IMR-90 (cell line): Measurements from ENCODE around the gene EZR. TPM values are rescaled to one million over a fixed set of nuclear protein-coding genes. Genes with fewer than 3 reads are reported as not detected.
A peak's percentile ranks its signal among the peaks of the same experiment; 100 is the strongest.

Experiments
- ATAC-seq: fragments of 200-7000 bp; cut with Tn5 transposase; 2 replicates; pipeline ENCODE4 v1.9.1; 2020; ENCODE audit warnings: low read depth, mild to moderate bottlenecking, moderate library complexity
- BruUV-seq: library from RNA; stranded (reverse); fragments of 400-500 nt; replicated peaks from 2 replicates; lab custom pipeline; 2021; lab: Mats Ljungman, UMichigan
- CTCF ChIA-PET: fragments of 300-600 bp; formaldehyde crosslinking; extraction: SDS; loops from one replicate; lab custom pipeline; 2021; ENCODE audit warnings: antibody characterized with exemption; lab: Yijun Ruan, JAX
- POLR2A ChIA-PET: fragments of 300-600 bp; sonication (Branson Sonifier 250); formaldehyde crosslinking; loops from one replicate; lab custom pipeline; 2022; ENCODE audit warnings: antibody characterized with exemption; ENCODE audit not compliant: unreplicated experiment; lab: Charles Lee
- DNase-seq: peaks from one replicate; pipeline ENCODE4 v3.0.0; 2013
- H2AFZ ChIP-seq: replicated peaks from 2 replicates; pipeline ENCODE3; 2013; ENCODE audit warnings: low read length, mild to moderate bottlenecking; ENCODE audit not compliant: poor library complexity
- H2AK5ac ChIP-seq: 2 replicates; pipeline ENCODE4 v1.6.1; 2013; ENCODE audit warnings: low read depth, low read length, inconsistent platforms
- H2AK9ac ChIP-seq: replicated peaks from 2 replicates; pipeline ENCODE3; 2013; ENCODE audit warnings: mild to moderate bottlenecking, low read depth, low read length, moderate library complexity; ENCODE audit not compliant: poor library complexity
- H2BK120ac ChIP-seq: 2 replicates; pipeline ENCODE4 v1.6.1; 2013; ENCODE audit warnings: low read depth, low read length, inconsistent platforms
- H2BK15ac ChIP-seq: 3 replicates; pipeline ENCODE4 v1.6.1; 2013; ENCODE audit warnings: low read depth, low read length, inconsistent platforms
- H2BK20ac ChIP-seq: 2 replicates; pipeline ENCODE4 v1.6.1; 2013; ENCODE audit warnings: low read depth, mild to moderate bottlenecking, inconsistent platforms, low read length, moderate library complexity
- H2BK5ac ChIP-seq: 2 replicates; pipeline ENCODE4 v1.6.1; 2013; ENCODE audit warnings: mild to moderate bottlenecking, low read depth, low read length, inconsistent platforms; ENCODE audit not compliant: poor library complexity, severe bottlenecking
- H3K14ac ChIP-seq: replicated peaks from 2 replicates; pipeline ENCODE4 v1.6.1; 2013; ENCODE audit warnings: low read depth, low read length, inconsistent platforms
- H3K18ac ChIP-seq: 2 replicates; pipeline ENCODE4 v1.6.1; 2013; ENCODE audit warnings: low read depth, low read length, control low read depth
- H3K23ac ChIP-seq: 2 replicates; pipeline ENCODE4 v1.6.1; 2013; ENCODE audit warnings: low read depth, low read length, inconsistent platforms
- H3K27ac ChIP-seq: 2 replicates; pipeline ENCODE4 v1.5.1; 2013; ENCODE audit warnings: mild to moderate bottlenecking, control low read depth, low read length; ENCODE audit not compliant: insufficient read depth
- H3K27me3 ChIP-seq: 2 replicates; pipeline ENCODE4 v1.6.1; 2013; ENCODE audit warnings: low read length; ENCODE audit not compliant: control insufficient read depth, insufficient read depth
- H3K36me3 ChIP-seq: 2 replicates; pipeline ENCODE4 v1.6.1; 2013; ENCODE audit warnings: low read length, mixed read lengths; ENCODE audit not compliant: control insufficient read depth, insufficient read depth
- H3K4ac ChIP-seq: 2 replicates; pipeline ENCODE4 v1.6.1; 2013; ENCODE audit warnings: low read depth, low read length, inconsistent platforms
- H3K4me1 ChIP-seq: 2 replicates; pipeline ENCODE4 v1.6.1; 2013; ENCODE audit warnings: low read length, mixed read lengths; ENCODE audit not compliant: control insufficient read depth, insufficient read depth
- H3K4me2 ChIP-seq: 2 replicates; pipeline ENCODE4 v1.6.1; 2013; ENCODE audit warnings: low read depth, mild to moderate bottlenecking, control low read depth, low read length, moderate library complexity
- H3K4me3 ChIP-seq: 2 replicates; pipeline ENCODE4 v1.5.1; 2013; ENCODE audit warnings: low read depth, mild to moderate bottlenecking, control low read depth, low read length, moderate library complexity; ENCODE audit not compliant: insufficient read depth
- H3K56ac ChIP-seq: 2 replicates; pipeline ENCODE4 v1.6.1; 2013; ENCODE audit warnings: low read length, inconsistent platforms; ENCODE audit not compliant: insufficient read depth; ENCODE audit errors: extremely low read depth
- H3K79me1 ChIP-seq, 2 experiments: 2 replicates each; pipeline ENCODE4 v1.6.1; 2013; ENCODE audit warnings: low read length in 2 of 2, inconsistent platforms in 1 of 2, low read depth in 1 of 2
- H3K9ac ChIP-seq: 2 replicates; pipeline ENCODE4 v1.6.1; 2013; ENCODE audit warnings: low read depth, low read length, control low read depth
- H3K9me1 ChIP-seq: 2 replicates; pipeline ENCODE4 v1.6.1; 2013; ENCODE audit warnings: low read length, inconsistent platforms; ENCODE audit not compliant: insufficient read depth
- H3K9me3 ChIP-seq: 2 replicates; pipeline ENCODE4 v1.6.1; 2013; ENCODE audit warnings: low read length; ENCODE audit not compliant: control insufficient read depth, insufficient read depth
- H4K20me1 ChIP-seq: 2 replicates; pipeline ENCODE4 v1.6.1; 2013; ENCODE audit warnings: low read length, inconsistent platforms; ENCODE audit not compliant: insufficient read depth
- H4K5ac ChIP-seq: 2 replicates; pipeline ENCODE4 v1.6.1; 2013; ENCODE audit warnings: mild to moderate bottlenecking, low read depth, low read length, control low read depth
- H4K8ac ChIP-seq, 2 experiments: 2 replicates each; pipeline ENCODE4 v1.6.1; 2013; ENCODE audit warnings: low read depth in 2 of 2, low read length in 2 of 2, control low read depth in 1 of 2, inconsistent platforms in 1 of 2
- H4K91ac ChIP-seq: 2 replicates; pipeline ENCODE4 v1.6.1; 2013; ENCODE audit warnings: low read depth, low read length, inconsistent platforms; ENCODE audit not compliant: insufficient read depth
- BHLHE40 ChIP-seq: fragments of 150-350 bp; IDR thresholded peaks from 2 replicates; pipeline ENCODE4 v1.6.1; 2016; ENCODE audit warnings: mild to moderate bottlenecking, low read depth, low read length
- CEBPB ChIP-seq: IDR thresholded peaks from 2 replicates; pipeline ENCODE4 v1.6.1; 2012; ENCODE audit warnings: low read depth, low read length, improper control_type of control experiment
- CHD1 ChIP-seq: IDR thresholded peaks from 2 replicates; pipeline ENCODE4 v1.6.1; 2012; ENCODE audit warnings: low read depth, low read length, improper control_type of control experiment
- FOS ChIP-seq: fragments of 150-350 bp; IDR thresholded peaks from 2 replicates; pipeline ENCODE4 v1.6.1; 2016; ENCODE audit warnings: low read depth, low read length
- MAFK ChIP-seq: IDR thresholded peaks from 2 replicates; pipeline ENCODE4 v1.6.1; 2012; ENCODE audit warnings: low read depth, low read length, improper control_type of control experiment
- MAZ ChIP-seq: IDR thresholded peaks from 2 replicates; pipeline ENCODE4 v1.6.1; 2012; ENCODE audit warnings: low read depth, mild to moderate bottlenecking, low read length, improper control_type of control experiment, moderate library complexity, borderline replicate concordance
- MXI1 ChIP-seq: IDR thresholded peaks from 2 replicates; pipeline ENCODE4 v1.6.1; 2012; ENCODE audit warnings: low read depth, mild to moderate bottlenecking, low read length, moderate library complexity, borderline replicate concordance
- NFE2L2 ChIP-seq: fragments of 150-350 bp; IDR thresholded peaks from 2 replicates; pipeline ENCODE4 v1.6.1; 2016; ENCODE audit warnings: low read depth, mild to moderate bottlenecking, low read length
- POLR2A ChIP-seq: IDR thresholded peaks from 2 replicates; pipeline ENCODE4 v1.6.1; 2012; ENCODE audit warnings: mild to moderate bottlenecking, low read depth, low read length
- RAD21 ChIP-seq: IDR thresholded peaks from 2 replicates; pipeline ENCODE4 v1.6.1; 2012; ENCODE audit warnings: low read length, improper control_type of control experiment
- RFX5 ChIP-seq: IDR thresholded peaks from 2 replicates; pipeline ENCODE4 v1.8.0; 2012; ENCODE audit warnings: low read depth, mild to moderate bottlenecking, low read length, moderate library complexity
- SMC3 ChIP-seq: fragments of 150-350 bp; IDR thresholded peaks from 2 replicates; pipeline ENCODE4 v1.6.1; 2016; ENCODE audit warnings: low read depth, mild to moderate bottlenecking, antibody characterized with exemption, low read length, moderate library complexity
- WGBS, 2 experiments: methylation state at CpG; one replicate each; pipeline versions ENCODE4 v1.1.5 to v1.1.7; 2013; ENCODE audit warnings: missing lambda C conversion rate in 2 of 2; ENCODE audit not compliant: insufficient read length in 1 of 2; ENCODE audit errors: extremely low coverage in 2 of 2; 5-methylcytosine and 5-hydroxymethylcytosine counted together
- dilution Hi-C: fragments of 300-500 bp; cut with HindIII; formaldehyde crosslinking; loops from one replicate; pipeline ENCODE4 v1.14.3; 2018; ENCODE audit warnings: low sequenced_read_pairs; ENCODE audit not compliant: unreplicated experiment
- in situ Hi-C: fragments of 300-500 bp; cut with MboI; formaldehyde crosslinking; loops from 3 replicates; pipeline ENCODE4 v1.14.3; 2019; ENCODE audit warnings: low sequenced_read_pairs, inconsistent platforms, mixed read lengths
- intact Hi-C: fragments of 100-400 bp; cut with micrococcal nuclease; formaldehyde crosslinking; loops from 2 replicates; pipeline ENCODE4 v1.10.0; 2022
- polyA plus RNA-seq, 3 experiments: library from polyadenylated mRNA; depleted of rRNA; stranded (reverse); fragments of >200 nt; gene quantifications; 2 replicates each; pipeline ENCODE4 v1.2.3, GENCODE V29; 2012; ENCODE audit warnings: low replicate concordance in 1 of 3
- total RNA-seq: library from RNA; depleted of rRNA; stranded (reverse); fragments of >200 nt; gene quantifications from 2 replicates; pipeline ENCODE4 v1.2.3, GENCODE V29; 2012
- TF ChIP-seq, protein P1 (sequence below): conservative IDR thresholded peaks from 2 replicates; pipeline ENCODE4 v1.5.1; 2012; ENCODE audit warnings: mild to moderate bottlenecking, low read depth, low read length, improper control_type of control experiment
- TF ChIP-seq, protein P2 (sequence below): fragments of 150-350 bp; IDR thresholded peaks from 2 replicates; pipeline ENCODE4 v1.6.1; 2017; ENCODE audit warnings: mild to moderate bottlenecking, antibody characterized with exemption, low read length, low read depth
- TF ChIP-seq, protein P3 (sequence below): fragments of 150-350 bp; IDR thresholded peaks from 2 replicates; pipeline ENCODE4 v1.6.1; 2016; ENCODE audit warnings: low read depth, mild to moderate bottlenecking, low read length, moderate library complexity, borderline replicate concordance

EZR gene
- total and polyA plus RNA-seq, 2 of the 4 experiments (the other 2 are of a cell fraction), result 83.8 to 145 TPM

DNA sequence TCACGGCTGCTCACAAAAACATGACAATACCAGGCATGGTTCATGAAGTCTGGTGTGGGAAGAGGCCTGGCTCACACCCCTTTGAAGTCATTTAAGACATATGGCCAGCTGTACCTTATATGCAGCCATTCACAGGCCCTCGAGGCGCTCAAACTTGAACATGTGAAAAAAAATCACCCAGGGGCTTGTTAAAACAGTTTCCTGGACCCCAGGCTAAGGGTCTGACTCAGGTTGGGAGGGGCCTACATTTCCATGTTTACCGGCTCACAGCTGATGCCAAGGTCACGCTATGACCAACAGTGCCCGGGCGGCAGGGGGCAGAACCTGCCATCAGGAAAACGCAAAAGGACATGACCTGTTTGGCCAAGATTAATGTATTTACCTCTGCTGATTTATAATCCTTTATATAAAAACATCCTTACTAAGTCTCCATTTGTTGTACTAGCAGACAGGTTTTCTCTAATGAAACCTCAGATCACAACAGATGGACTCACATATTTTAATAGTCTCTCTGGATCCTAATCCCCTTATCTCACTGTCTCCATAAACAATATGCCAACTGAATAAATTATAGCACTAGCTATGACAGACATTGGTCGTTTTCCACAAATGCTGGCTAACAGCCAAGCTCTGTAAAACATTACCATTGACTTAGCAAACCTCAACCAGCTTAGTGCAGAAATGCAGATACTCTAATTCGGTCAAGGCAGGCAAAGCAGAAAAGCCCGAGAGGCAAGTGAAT lies 19.9 kb downstream of the EZR start:
- H2BK20ac ChIP-seq, result no peak overlapping the region
- peaks cover 15% of the 10 kb centered on the region for H3K4me1 ChIP-seq
- no peak overlapping the region for H4K8ac ChIP-seq
- H3K18ac ChIP-seq, result no peak overlapping the region
- peaks cover 25% of the 10 kb centered on the region for H3K9me1 ChIP-seq
- ATAC-seq (no peak; the same call in 1 of the 2 replicates), DNase-seq (peak; percentile 46)
- H3K9me3 ChIP-seq, result no peaks in the 10 kb centered on the region
- no peak overlapping the region for H2AFZ ChIP-seq
- no peak overlapping the region for H4K91ac ChIP-seq
- H2BK5ac ChIP-seq, result no peak overlapping the region
- H3K36me3 ChIP-seq, result no peaks in the 10 kb centered on the region
- peak overlapping the region; percentile 44; the same call in 1 of the 2 replicates for H3K4ac ChIP-seq
- POLR2A ChIA-PET, result no interaction called here
- no peak overlapping the region for H3K56ac ChIP-seq
- no peak overlapping the region for H2AK9ac ChIP-seq
- H3K23ac ChIP-seq, result peak overlapping the region; percentile 70
- no peaks in the 10 kb centered on the region for H3K27me3 ChIP-seq
- peaks cover 59 to 69% of the 10 kb centered on the region in 2 experiments for H3K79me1 ChIP-seq
- no peak overlapping the region for H3K14ac ChIP-seq
- CTCF ChIA-PET, result no interaction called here
- H2BK15ac ChIP-seq, result no peak overlapping the region
- intact Hi-C loops, result loop anchor here (10.0 kb wide), 1 partner anchor 306 kb away; no protein-coding TSS in a partner anchor
- H3K9ac ChIP-seq, result no peak overlapping the region
- H3K4me3 ChIP-seq, result no peak overlapping the region
- H3K4me2 ChIP-seq, result no peak overlapping the region
- no peak overlapping the region for H2AK5ac ChIP-seq
- no TSS peak for BruUV-seq
- 31% methylated on average over 4 of the region's 11 CpGs; no CpG with 5 or more reads in 1 of the 2 experiments for WGBS, 2 experiments
- dilution Hi-C loops, result no loop called here
- H2BK120ac ChIP-seq, result no peak overlapping the region
- no peak overlapping the region for H3K27ac ChIP-seq
- peaks cover 42% of the 10 kb centered on the region; the same call in 1 of the 2 replicates for H4K20me1 ChIP-seq
- in situ Hi-C loops, result loop anchor here (5.0 kb wide), 1 partner anchor 173 kb away; no protein-coding TSS in a partner anchor
- no peak overlapping the region for H4K5ac ChIP-seq
- TF ChIP-seq MAFK, result no peak
- no peak for TF ChIP-seq SMC3
- TF ChIP-seq, protein P1, sequence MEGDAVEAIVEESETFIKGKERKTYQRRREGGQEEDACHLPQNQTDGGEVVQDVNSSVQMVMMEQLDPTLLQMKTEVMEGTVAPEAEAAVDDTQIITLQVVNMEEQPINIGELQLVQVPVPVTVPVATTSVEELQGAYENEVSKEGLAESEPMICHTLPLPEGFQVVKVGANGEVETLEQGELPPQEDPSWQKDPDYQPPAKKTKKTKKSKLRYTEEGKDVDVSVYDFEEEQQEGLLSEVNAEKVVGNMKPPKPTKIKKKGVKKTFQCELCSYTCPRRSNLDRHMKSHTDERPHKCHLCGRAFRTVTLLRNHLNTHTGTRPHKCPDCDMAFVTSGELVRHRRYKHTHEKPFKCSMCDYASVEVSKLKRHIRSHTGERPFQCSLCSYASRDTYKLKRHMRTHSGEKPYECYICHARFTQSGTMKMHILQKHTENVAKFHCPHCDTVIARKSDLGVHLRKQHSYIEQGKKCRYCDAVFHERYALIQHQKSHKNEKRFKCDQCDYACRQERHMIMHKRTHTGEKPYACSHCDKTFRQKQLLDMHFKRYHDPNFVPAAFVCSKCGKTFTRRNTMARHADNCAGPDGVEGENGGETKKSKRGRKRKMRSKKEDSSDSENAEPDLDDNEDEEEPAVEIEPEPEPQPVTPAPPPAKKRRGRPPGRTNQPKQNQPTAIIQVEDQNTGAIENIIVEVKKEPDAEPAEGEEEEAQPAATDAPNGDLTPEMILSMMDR, result no peak
- TF ChIP-seq RAD21, result no peak
- TF ChIP-seq MAZ, result no peak
- TF ChIP-seq RFX5, result no peak
- TF ChIP-seq FOS, result no peak
- TF ChIP-seq, protein P2, sequence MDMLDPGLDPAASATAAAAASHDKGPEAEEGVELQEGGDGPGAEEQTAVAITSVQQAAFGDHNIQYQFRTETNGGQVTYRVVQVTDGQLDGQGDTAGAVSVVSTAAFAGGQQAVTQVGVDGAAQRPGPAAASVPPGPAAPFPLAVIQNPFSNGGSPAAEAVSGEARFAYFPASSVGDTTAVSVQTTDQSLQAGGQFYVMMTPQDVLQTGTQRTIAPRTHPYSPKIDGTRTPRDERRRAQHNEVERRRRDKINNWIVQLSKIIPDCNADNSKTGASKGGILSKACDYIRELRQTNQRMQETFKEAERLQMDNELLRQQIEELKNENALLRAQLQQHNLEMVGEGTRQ, result no peak
- TF ChIP-seq CEBPB, result no peak
- no peak for TF ChIP-seq NFE2L2
- TF ChIP-seq, protein P3, sequence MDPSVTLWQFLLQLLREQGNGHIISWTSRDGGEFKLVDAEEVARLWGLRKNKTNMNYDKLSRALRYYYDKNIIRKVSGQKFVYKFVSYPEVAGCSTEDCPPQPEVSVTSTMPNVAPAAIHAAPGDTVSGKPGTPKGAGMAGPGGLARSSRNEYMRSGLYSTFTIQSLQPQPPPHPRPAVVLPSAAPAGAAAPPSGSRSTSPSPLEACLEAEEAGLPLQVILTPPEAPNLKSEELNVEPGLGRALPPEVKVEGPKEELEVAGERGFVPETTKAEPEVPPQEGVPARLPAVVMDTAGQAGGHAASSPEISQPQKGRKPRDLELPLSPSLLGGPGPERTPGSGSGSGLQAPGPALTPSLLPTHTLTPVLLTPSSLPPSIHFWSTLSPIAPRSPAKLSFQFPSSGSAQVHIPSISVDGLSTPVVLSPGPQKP, result no peak
- no peak for TF ChIP-seq CHD1
- no peak for TF ChIP-seq POLR2A
- no peak for TF ChIP-seq MXI1
- TF ChIP-seq BHLHE40, result no peak
